Thoracic aorta (tissue), 2 donors: ENCODE measurements around the gene GPR17. TPM values are rescaled to one million over a fixed set of nuclear protein-coding genes. Genes with fewer than 3 reads are reported as not detected.
A peak's percentile ranks its signal among the peaks of the same experiment; 100 is the strongest.

Source experiments
- ATAC-seq: fragments of 150-250 bp; one replicate; pipeline ENCODE4 v1.8.0; 2017; ENCODE audit warnings: low read depth; ENCODE audit not compliant: insufficient number of reproducible peaks, low FRiP score
- DNase-seq: peaks from one replicate; pipeline ENCODE4 v3.0.0-alpha.2; 2020; ENCODE audit warnings: low spot score
- H3K27ac ChIP-seq, 2 donors: fragments of 200-600 bp; sonication (generic); 1 replicate in 1 of 2; 2 replicates in 1 of 2; pipeline ENCODE4 v1.5.1; 2016; ENCODE audit warnings: mild to moderate bottlenecking in 2 of 2, moderate library complexity in 2 of 2
- H3K27me3 ChIP-seq: fragments of 200-600 bp; sonication (generic); replicated peaks from 2 replicates; pipeline ENCODE4 v1.6.0; 2016; ENCODE audit warnings: mild to moderate bottlenecking; ENCODE audit not compliant: insufficient read depth
- H3K36me3 ChIP-seq: fragments of 200-600 bp; sonication (generic); one replicate; pipeline ENCODE4 v1.5.1; 2016
- H3K4me1 ChIP-seq, 2 donors: fragments of 200-600 bp; sonication (generic); 1 replicate in 1 of 2; 2 replicates in 1 of 2; pipeline versions ENCODE4 v1.5.1 to v1.6.0; 2016; ENCODE audit warnings: low read depth in 2 of 2, mild to moderate bottlenecking in 1 of 2; ENCODE audit not compliant: control insufficient read depth in 1 of 2
- H3K4me3 ChIP-seq: fragments of 200-600 bp; sonication (generic); 2 replicates; pipeline ENCODE4 v1.5.1; 2016; ENCODE audit warnings: mild to moderate bottlenecking
- H3K9me3 ChIP-seq: fragments of 200-600 bp; sonication (generic); 2 replicates; pipeline ENCODE4 v1.5.1; 2016
- CTCF ChIP-seq: fragments of 200-600 bp; sonication (generic); IDR thresholded peaks from one replicate; pipeline ENCODE4 v1.5.1; 2019; ENCODE audit warnings: antibody characterized with exemption
- total RNA-seq, 2 donors: library from RNA; depleted of rRNA; stranded (reverse); fragments of >200 nt; gene quantifications; one replicate each; pipeline versions ENCODE4 v1.1.0 to v1.2.3, GENCODE V29; 2016

The GPR17 gene
- total RNA-seq, 2 donors from 2014 or later = not detected

GRCh38 chr2:127631997-127632581 is 13.9 kb upstream of the GPR17 start:
- ATAC-seq = no peak
- no peak for DNase-seq
- no peak overlapping the region for H3K4me3 ChIP-seq
- no peaks in the 10 kb centered on the region for H3K9me3 ChIP-seq
- peaks cover 18 to 34% of the 10 kb centered on the region in 2 donors for H3K4me1 ChIP-seq
- H3K27me3 ChIP-seq = no peaks in the 10 kb centered on the region
- no peak for TF ChIP-seq CTCF
- no peaks in the 10 kb centered on the region for H3K36me3 ChIP-seq
- H3K27ac ChIP-seq = no peak overlapping the region

GRCh38 chr2:127632592-127633489 is 13.1 kb upstream of the GPR17 start:
- ATAC-seq (no peak), DNase-seq (no peak)
- peak overlapping the region in 1 of 2 donors; percentile 52 for H3K27ac ChIP-seq
- no peaks in the 10 kb centered on the region for H3K27me3 ChIP-seq
- H3K4me3 ChIP-seq = no peak overlapping the region
- peaks cover 26 to 42% of the 10 kb centered on the region in 2 donors for H3K4me1 ChIP-seq
- H3K36me3 ChIP-seq = no peaks in the 10 kb centered on the region
- H3K9me3 ChIP-seq = no peaks in the 10 kb centered on the region
- TF ChIP-seq CTCF = no peak

GRCh38 chr2:127633556-127634065 is 12.3 kb upstream of the GPR17 start:
- ATAC-seq = no peak
- Histone ChIP-seq H3K9me3 (no peaks in the 10 kb centered on the region), H3K4me1 (peaks cover 27 to 49% of the 10 kb centered on the region in 2 donors), H3K27ac (peak overlapping the region; percentile 24 to 52), H3K27me3 (no peaks in the 10 kb centered on the region), H3K36me3 (peaks cover 3% of the 10 kb centered on the region), H3K4me3 (no peak overlapping the region)
- DNase-seq = no peak
- no peak for TF ChIP-seq CTCF

- Histone ChIP-seq H3K9me3 (no peaks in the 10 kb centered on the region), H3K27ac (peak overlapping the region; percentile 24 to 62), H3K36me3 (peaks cover 9% of the 10 kb centered on the region), H3K4me3 (no peak overlapping the region), H3K27me3 (no peaks in the 10 kb centered on the region), H3K4me1 (peaks cover 27 to 52% of the 10 kb centered on the region in 2 donors)
- no peak for DNase-seq
- no peak for ATAC-seq
- no peak for TF ChIP-seq CTCF
Observed at GRCh38 chr2:127634066-127634617, 11.8 kb upstream of the GPR17 start.
